Myocyte (in vitro differentiated cells): ENCODE measurements around the gene TPST1. TPM values are rescaled to one million over a fixed set of nuclear protein-coding genes. Genes with fewer than 3 reads are reported as not detected.

Source experiments
- DNase-seq: peaks from one replicate; pipeline ENCODE4 v3.0.0-alpha.2; 2012; ENCODE audit warnings: low read depth
- total RNA-seq: library from RNA; depleted of rRNA; stranded (reverse); fragments of >200 nt; gene quantifications from 2 replicates; pipeline ENCODE4 v1.2.3, GENCODE V29; 2014

The TPST1 gene
- total RNA-seq, 1 donor from 2014 or later: 48.2 TPM

DNA sequence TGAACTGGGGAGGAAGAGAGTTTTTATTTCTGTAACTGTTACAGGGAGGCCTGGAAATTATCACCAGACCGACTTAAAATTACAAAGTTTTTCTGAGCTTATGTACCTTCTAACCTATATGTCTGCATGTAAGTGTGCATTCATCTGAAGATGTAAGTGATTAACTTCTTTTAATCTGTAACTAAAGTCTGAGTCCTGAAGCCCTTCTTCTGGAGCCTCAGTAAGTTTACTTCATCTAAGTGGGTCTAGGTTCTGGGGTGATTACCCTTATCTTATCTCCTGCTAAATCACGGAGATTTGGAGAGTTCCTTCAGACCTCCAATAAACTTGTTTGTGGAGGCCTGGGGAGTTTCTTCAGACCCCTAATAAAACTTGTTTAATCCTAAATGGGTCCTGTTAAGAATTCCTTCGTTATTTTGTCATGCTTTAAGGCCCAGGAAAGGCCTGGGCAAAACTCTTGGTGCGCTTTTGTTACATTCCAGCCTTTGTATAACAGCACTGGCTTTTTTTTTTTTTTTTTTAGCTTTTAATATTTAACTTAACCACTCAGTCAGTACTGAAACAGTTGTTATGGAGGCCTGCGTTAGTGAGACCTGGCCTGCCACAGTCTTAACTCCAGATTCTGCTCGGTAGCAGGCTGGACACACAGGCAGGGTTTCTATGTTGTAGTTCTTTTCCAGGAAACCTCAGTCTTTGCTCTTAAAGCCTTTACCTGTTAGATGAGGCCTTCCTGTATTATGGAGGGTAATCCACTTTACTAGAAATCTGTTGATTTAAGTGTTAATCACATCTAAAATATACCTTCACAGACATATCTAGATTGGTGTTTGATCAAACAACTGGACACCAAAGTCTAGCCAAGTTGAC is 33.0 kb downstream of the TPST1 start:
- no peak for DNase-seq

DNA sequence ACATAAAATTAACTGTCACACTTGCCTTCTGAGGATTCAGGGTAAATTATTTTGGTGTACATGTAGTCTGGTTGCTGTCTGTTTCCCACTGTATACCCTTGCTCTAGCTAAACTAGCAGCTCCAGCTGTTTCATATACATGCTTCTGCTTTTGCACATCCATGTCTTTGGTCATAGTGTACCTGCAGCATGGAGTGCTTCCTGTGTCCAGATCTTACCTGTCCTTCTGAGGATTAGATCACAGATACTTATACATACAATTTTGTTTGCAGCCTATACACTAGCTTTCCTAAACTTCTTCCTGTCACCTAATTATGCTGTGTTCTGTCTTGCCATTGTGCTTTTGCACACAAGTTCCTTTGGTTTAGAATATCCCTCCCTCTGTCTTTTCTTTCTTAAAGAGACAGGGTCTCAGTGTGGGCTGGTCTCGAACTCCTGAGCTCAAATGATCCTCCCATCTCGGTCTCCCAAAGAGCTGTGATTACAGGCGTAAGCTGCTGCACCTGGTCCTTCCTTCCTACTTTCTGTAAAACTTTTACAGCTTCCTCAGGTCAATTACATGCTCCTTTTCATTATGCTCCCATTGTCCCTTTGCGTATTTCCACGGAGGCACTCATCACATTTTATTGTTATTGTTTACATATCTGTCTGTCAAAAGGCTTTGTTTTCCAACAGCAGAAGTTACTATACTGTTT is 33.8 kb downstream of the TPST1 start:
- no peak for DNase-seq

DNA sequence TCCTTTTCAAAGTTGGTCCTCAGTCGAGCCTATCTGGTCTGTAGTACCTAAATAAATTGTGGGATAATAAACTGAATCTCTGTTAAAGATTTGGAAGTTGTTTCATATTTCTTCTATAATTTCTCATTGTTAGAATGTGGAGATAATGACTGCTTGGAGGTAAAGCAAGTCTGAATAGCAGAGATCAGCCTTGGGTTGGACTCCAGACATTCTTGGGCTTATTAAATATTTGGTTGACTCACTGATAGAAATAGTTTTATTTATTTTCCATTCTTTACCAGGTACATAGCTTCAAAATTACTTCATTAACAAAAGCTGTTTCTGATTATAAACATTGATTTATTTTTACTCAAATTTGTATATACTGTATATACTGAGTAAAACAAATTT is 34.3 kb downstream of the TPST1 start:
- DNase-seq: no peak

DNA sequence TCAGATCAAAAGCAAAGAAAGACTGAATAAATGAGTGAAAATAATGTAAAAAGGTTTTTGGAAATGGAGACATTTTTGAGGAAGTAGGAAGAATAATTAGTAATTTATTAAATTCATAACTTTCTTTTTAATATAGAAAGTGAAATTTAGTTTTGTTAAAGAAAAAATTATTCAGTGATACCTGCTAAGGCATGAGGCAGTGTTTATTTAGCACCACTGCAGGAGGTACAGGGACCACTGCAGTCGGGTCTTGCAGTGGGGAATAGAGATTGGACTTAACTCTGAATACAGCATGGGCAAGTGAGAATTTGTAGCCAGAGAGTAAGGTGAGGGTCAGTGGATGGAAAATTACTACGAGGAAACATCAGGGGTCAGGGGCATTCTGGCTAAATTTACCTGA is 39.9 kb downstream of the TPST1 start:
- DNase-seq: no peak

DNA sequence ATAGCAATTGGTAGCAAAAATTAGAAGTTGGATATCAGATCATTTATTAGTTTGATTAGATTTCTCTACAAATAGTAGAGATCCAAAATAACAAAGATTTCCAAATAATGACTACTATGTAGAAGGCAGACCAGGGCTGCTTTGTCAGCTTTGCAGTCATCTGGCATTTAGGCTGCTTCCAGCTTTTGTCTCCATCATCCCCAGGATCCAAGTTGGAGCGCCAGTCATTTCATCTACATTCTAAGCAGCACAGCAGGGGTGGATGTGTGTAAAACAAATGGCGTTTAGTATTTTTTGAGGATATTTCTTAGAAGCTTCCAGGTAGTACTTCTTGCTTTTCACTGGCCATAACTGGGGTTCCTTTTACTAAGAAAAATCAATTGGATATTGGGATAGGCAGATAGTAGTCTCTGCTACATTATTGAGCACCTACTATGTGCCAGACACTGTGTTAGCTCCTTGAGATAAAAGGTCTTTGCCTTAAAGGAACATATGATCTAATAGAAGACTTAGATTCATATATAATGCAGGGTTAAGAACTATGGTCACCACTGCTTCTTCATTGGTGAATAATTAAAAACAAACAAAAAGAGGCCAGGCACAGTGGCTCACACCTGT is 41.5 kb downstream of the TPST1 start:
- DNase-seq: no peak

DNA sequence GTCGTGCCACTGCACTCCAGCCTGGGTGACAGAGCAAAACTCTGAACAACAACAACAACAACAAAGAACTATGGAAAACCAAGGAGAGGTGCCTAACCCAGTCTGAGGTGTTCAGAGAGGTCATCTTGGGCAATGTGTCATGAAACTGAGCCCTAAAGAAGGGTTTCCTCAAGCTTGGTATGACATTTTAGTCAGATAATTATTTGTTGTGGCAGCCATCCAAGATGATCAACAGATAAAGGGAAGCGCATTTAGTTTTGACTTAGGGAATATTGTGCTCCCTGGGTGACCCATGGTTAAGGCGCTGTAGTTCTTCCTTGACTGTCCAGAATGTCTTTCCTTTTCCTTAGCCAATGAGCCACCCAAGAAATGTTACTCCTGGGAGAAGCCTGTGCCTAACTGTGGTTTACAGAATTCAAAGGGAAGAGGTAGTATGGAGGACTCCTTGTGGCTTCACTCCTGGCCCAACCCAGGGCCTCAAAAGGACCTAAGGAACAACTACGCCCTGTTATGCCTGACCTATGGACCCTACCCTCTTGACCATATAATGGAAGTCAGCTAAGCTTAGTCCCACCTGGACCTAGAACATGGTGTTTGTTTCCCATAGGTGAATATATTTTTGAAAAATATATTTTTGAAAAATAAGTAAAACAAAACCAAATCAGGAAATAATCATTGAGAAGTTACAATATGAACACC is 42.4 kb downstream of the TPST1 start:
- no peak for DNase-seq

DNA sequence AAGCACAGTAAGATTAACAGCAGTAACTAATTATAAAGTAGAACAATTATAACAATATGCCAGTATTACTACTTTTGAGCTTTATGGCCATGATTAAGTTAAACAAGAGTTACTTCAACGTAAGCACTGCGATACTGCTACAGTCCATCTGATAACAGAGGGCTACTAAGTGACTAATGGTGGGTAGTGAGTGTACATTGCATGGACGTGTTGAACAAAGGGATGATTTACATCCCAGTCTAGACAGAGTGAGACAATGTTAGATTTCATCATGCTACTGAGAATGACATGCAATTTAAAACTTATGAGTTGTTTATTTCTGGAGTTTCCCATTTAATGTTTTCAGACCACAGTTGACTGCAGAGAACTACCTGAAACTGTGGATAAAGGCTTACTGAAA is 45.6 kb downstream of the TPST1 start:
- DNase-seq: no peak

DNA sequence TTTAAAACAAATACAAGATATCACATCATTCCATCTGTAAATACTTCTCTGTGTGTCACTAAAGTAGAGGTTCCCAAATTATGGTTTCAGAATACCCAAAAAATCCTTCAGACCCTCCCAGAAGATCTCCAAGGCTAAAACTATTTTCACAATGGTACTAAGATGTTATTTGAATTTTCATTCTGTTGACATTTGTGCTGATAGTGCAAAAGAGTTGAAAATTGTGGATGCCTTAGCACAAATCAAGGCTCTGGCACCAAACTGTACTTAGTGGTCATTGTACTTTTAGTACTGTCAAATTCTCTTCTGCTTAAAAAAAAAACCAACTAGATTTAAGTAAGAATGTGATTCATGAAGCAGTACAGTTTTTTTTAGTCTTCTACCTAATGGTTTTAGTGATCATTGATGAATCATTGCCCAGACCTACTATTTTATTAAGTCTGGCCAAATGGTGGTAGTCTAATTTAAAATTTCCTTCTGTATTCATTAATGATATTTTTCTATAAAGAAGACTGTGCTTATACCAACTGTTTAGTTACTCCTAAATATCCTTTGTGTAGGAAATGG is 50.5 kb downstream of the TPST1 start:
- no peak for DNase-seq

DNA sequence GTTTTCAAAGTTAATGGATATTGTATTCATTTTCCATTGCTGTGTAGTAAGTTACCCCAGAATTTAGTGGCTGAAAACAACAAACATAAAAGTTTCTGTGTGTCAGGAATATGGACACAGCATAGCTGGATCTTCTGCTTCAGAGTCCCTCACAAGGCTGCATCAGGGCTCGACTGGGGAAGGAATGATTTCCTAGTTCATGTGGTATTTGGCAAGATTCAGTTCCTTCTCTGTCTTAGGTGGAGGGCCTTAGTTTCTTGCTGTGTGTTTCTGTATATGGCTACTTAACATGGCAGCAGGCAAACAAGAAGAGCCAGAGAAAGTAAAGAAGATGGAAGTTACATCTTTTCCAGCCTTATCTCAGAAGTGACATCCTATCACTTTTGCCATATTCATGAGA is 51.1 kb downstream of the TPST1 start:
- no peak for DNase-seq

DNA sequence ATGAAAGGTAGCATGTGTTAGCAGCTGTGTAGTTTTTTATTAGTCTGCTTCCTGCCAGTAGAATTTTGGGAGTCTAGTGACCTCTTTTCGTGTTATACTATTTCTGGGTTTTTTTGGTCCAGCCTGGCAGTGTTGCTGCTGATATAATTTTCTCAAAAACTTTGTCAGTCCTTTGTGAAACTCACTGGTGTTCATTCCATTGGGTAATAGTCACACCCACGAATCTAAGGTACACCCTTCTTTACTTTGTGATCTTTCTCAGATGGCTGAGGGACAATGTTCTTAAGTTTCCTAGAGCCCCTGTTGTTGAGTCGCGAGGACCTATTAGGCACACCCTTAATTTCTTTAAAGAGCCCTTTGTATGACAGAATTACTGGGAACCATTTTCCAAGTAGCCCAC is 52.3 kb downstream of the TPST1 start:
- no peak for DNase-seq

DNA sequence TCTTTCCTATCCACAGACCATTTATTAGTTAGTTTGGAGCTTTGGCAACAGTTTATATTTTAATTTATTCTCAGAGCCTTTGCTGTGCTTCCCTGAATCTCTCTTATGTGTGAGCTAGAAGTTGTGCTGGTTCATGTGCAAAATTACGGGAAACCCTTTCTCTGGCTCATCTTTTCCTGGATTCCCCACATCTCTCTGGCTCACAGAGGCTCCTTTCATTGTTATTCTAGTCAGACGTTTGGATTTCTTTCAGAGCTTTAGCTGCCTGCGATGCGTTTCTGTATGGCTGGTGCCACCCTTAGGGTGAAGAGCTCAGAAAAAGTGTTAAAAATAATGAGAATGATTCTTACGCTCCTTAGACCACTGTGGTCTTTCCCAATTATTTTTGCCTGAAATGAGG is 53.3 kb downstream of the TPST1 start:
- DNase-seq: no peak

DNA sequence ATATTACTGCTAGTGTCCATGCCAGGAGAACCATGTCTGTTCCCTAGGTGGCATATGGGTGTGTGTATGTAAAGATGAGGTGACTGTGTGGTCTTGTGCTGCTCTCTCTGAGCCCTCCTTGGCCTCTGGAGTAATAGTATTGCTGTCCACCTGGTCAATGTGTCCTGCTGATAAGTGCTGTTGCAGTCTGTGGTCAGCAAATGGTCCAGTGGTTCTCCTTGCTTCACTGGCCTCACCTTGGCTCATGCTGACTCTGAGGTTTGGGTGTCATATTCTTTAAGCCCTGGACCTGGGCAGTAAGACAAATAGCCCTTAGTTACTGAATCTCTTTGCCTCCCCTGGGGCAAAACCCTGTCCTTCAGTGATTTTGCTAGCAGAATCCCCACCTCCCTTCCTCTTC is 56.8 kb downstream of the TPST1 start:
- no peak for DNase-seq

DNA sequence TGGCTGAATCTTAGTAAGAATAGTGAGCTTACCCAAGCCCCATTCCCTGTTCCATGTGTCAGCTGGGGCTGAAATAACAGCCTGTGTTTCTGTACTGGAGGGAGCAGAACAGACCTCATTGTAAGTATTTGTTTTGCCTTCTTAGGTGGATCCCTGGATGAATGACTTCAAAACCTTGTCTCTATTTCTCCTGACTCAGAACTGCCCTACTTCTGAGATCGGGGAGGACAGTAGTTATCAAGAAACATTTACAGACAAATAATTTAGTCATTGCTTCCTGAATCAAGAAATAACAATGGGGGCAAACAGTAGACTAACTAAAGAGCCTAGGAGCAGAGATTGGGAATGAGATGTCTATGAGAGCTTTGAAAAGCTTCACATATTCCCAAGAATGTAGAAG is 58.8 kb downstream of the TPST1 start:
- DNase-seq: no peak

DNA sequence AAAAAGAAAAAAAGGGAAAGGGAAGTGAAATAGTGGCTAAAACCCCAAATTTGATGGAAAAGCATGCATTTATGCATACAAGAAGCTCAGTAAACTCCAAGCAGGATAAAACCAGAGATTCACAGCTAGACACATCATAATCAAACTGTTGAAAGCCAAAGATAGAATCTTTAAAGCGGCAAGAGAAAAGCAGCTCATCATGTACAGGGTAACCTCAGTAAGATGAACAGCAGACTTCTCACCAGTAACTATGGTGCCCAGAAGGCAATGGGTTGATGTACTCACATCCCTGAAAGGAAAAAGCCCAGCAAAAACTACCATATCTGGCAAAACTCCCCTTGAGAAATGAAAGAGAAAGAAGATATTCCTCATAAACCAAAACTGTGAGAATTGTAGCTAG is 60.4 kb downstream of the TPST1 start:
- DNase-seq: peak; percentile 52

DNA sequence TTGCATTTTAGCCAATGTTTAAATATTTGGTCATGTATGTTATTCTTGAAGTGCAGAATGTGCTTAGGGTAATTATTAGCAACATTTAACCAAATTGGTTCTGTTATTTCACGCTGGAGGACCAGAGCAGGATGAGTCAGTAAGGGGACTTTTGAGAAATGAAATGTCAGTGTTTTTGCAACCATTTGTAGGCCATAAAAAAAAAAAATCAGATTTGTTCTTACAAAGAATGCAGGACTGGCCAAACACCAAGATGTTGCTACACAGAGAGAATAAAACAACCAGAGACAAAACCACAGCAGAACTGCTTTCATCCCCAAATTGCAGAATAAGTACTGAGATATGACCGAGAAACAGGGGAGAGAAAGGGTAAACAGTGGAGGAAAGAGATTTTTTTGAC is 62.1 kb downstream of the TPST1 start:
- DNase-seq: peak; percentile 82

DNA sequence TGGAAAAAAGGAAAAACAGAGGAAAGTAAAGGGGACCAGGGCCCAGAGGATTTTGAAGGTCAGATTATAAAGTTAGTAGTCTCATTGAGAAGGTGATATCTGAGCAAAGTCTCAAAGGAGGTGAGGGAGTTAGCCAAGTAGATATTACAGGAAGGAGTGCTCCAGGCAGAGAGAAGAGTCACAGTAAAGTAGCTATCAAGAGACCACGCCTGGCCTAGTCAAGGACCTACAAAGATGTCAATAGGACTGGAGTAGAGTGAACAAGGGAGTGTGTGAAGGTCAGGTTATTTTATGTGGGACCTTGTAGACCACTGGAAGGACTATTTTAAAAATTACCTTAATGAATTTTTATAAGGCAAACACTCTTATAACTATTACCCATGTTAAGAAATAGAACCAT is 64.8 kb downstream of the TPST1 start:
- DNase-seq: no peak

DNA sequence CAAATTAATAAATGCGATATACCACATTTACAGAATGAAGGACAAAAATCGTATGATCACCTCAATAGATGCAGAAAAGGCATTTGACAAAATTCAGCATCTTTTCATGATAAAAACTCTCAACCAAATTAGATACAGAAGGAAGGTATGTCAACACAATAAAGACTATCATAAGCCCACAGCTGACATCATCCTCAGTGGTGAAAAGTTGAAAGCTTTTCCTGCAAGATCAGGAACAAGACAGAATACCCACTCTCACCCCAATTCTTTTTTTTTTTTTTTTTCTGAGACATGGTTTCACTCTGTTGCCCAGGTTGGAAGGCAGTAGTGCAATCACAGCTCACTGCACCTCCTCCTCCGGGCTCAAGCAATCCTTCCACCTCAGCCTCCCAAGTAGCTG is 67.2 kb downstream of the TPST1 start:
- no peak for DNase-seq

DNA sequence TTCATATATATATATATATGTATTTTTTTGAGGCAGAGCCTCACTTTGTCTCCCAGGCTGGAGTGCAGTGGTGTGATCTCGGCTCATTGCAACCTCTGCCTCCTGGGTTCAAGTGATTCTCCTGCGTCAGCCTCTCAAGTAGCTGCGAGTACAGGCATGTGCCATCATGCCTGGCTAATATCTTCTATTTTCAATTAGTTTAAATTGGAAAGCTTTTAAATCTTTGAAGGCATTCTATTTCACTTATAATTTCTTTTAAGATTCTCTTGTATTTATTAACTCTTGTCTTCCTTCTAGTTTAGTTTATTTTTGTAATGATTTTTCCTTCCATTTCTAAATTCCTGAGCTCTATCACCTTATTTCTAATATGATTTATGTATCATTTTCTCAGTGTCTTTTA is 71.2 kb downstream of the TPST1 start:
- DNase-seq: no peak

DNA sequence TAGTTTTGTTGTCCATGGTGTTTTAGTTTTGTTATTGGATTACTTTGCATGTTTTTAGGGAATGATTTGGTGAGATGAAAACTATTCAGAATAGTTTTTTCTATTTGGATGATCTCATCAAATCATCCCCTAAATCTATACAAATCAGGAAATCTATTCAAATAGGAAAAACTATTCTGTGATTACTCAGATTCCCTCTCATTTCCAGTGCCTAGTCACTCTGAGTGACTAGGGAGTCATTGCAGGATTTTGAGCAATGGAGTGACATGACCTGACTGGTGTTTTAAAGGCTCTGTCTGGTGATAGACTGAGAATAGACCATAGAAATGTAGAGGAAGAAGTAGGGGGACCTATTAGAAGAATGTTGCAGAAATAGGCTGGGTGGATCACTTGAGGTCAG is 72.4 kb downstream of the TPST1 start:
- no peak for DNase-seq

DNA sequence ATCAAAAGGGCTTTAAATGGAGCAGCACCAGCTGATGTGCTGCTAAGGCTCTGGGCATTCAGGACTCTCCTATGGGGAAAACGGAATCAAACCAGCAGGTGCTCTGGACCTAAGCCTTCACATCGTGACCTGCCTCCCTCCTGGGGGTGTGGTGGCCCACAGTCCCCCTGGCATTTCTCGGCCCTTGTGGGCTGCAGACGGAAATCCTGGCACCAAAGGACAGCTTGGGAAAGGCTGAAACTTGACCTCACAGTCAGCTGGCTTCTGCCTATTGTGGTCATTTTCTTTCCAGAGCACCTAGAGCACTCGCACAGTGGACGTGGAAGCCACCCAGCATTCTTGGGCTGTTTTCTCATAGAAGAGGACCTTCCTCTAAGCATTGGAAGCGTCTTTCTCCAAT is 74.8 kb downstream of the TPST1 start:
- DNase-seq: peak; percentile 92
